Measurements from ENCODE around the gene UBE2L3. TPM values are rescaled to one million over a fixed set of nuclear protein-coding genes. Genes with fewer than 3 reads are reported as not detected.
"Not testable (repeated sequence)": the region's sequence is repeated elsewhere in the genome, so short reads cannot be mapped to it uniquely, and the experiment has no call there.

The UBE2L3 gene
- total and polyA plus RNA-seq, 5 donors: 38.8 to 63.6 (median 45.7) TPM

DNA sequence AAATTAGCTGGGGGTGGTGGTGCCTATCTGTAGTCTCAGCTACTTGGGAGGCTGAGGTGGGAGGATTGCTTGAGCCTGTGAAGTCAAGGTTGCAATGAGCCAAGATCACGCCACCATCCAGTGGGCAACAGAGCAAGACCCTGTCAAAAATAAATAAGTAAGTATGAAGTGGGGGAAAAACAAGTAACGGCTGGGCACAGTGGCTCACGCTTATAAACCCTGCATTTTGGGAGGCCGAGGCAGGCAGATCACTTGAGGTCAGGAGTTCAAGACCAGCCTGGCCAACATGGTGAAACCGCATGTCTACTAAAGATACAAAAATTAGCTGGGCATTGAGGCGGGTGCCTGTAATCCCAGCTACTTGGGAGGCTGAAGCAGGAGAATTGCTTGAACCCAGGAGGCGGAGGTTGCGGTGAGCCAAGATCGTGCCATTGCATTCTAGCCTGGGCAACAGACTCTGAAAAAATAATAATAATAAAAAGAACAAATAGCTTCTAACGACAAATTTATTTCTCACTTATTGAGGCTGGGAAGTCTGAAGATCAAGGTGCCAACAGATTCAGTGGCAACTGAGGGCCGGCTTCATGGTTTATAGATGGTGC, 42.1 kb downstream of the UBE2L3 start:
- 97% methylated on average over 11 of the region's 11 CpGs for WGBS
- H3K9me3 ChIP-seq (ENCODE audit: control insufficient read depth, low read length); H3K4me1 ChIP-seq (ENCODE audit: control insufficient read depth, insufficient read depth, low read length); ATAC-seq; intact Hi-C loops (cut with DNase I); DNase-seq; H3K27me3 ChIP-seq (ENCODE audit: control insufficient read depth, insufficient read depth); H3K4me3 ChIP-seq (ENCODE audit: low read length); H3K27ac ChIP-seq (ENCODE audit: low read length): not testable (repeated sequence)

- no peaks in the 10 kb centered on the region for H3K27me3 ChIP-seq (ENCODE audit: control insufficient read depth, insufficient read depth)
- H3K4me1 ChIP-seq (ENCODE audit: control insufficient read depth, insufficient read depth, low read length): peaks cover 4% of the 10 kb centered on the region
- no peaks in the 10 kb centered on the region for H3K9me3 ChIP-seq (ENCODE audit: control insufficient read depth, low read length)
- no peak overlapping the region for H3K27ac ChIP-seq (ENCODE audit: low read length)
- WGBS: 90% methylated on average over 4 of the region's 4 CpGs
- DNase-seq (peak in 1 of 3 donors; percentile 25), ATAC-seq (peak in 1 of 2 donors; percentile 15)
- H3K4me3 ChIP-seq (ENCODE audit: low read length): no peak overlapping the region
- intact Hi-C loops (cut with DNase I): no loop called here
Observed at GRCh38 chr22:21611210-21611977, 43.9 kb downstream of the UBE2L3 start.

DNA sequence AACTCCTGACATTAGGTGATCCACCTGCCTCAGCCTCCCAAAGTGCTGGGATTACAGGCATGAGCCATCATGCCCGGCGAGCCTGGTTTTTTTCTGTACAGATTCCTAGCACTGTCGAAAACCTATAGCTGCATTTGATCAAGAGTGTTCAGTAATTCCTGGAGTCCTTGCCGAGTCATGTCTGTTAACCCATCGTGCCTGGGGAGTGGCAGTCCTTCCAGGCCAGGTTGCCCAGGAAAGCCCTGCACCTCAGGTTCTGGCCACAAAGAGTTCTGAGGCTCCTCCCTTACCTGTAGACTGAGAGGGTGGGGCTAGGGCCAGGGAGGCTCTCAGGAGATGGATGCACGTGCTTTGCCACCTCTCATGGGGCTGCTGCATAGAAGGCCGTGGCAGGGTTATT, 45.3 kb downstream of the UBE2L3 start:
- Histone ChIP-seq H3K9me3 (ENCODE audit: control insufficient read depth, low read length) (no peaks in the 10 kb centered on the region), H3K4me1 (ENCODE audit: control insufficient read depth, insufficient read depth, low read length) (peaks cover 2% of the 10 kb centered on the region), H3K4me3 (ENCODE audit: low read length) (no peak overlapping the region), H3K27me3 (ENCODE audit: control insufficient read depth, insufficient read depth) (no peaks in the 10 kb centered on the region), H3K27ac (ENCODE audit: low read length) (no peak overlapping the region)
- ATAC-seq (no peak), DNase-seq (peak in 1 of 3 donors; percentile 10)
- WGBS: 90% methylated on average over 7 of the region's 7 CpGs
- intact Hi-C loops (cut with DNase I): no loop called here

DNA sequence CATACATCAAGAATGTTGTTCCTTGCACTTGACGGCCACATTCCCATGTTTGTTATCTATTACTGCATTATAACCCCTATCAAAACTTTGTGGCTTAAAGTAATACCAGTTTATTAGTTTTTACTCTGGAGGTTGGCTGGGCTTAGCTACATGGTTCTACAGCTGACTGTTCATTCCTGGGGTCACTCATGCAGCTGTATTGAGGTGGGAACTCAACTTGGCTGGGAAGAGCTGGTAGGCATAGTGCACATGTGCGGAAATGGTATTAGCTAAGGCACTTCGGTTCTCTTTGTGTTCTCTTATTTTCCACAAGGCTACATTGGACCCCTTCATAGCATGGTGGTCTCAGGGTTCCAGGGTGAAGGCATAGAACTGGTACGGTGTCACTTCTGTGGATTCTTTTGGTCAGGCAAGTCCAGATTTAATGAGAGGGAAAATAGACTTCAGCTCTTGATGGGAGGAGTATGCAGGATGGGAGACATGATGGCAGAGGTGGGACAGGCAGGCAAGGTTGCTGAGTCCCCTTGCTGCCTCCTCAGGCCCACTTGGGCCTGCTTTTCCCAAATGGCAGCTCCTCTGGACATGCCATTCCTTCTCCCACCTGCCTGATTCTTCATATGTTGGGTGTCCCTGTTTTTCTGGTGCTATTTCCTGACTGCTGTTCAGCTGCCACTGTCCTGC, 46.2 kb downstream of the UBE2L3 start:
- 93% methylated on average over 4 of the region's 4 CpGs for WGBS
- Histone ChIP-seq H3K27me3 (ENCODE audit: control insufficient read depth, insufficient read depth) (no peaks in the 10 kb centered on the region), H3K4me3 (ENCODE audit: low read length) (no peak overlapping the region), H3K9me3 (ENCODE audit: control insufficient read depth, low read length) (no peaks in the 10 kb centered on the region), H3K4me1 (ENCODE audit: control insufficient read depth, insufficient read depth, low read length) (peaks cover 2% of the 10 kb centered on the region), H3K27ac (ENCODE audit: low read length) (no peak overlapping the region)
- DNase-seq: no peak
- intact Hi-C loops (cut with DNase I): no loop called here
- ATAC-seq: no peak

DNA sequence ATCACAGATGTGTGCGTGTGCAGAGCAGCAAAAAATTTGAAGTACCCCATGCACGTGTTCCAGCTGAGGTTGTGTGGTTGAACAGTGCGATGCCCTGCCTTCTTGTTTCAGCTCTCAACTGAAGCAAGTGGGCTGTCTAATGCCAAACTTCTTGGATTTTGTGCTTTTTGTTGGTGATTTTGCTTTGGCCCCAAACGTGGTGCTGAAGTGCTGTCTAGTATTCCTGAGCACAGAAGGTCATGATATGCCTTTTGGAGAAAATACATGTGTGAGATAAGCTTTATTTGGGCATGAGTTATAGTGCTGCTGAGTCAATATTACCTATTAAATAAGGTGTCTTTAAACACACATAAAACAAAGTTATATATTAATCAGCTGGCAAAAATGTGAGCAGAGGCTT, 48.2 kb downstream of the UBE2L3 start:
- ATAC-seq (no peak), DNase-seq (no peak)
- no peaks in the 10 kb centered on the region for H3K9me3 ChIP-seq (ENCODE audit: control insufficient read depth, low read length)
- H3K27me3 ChIP-seq (ENCODE audit: control insufficient read depth, insufficient read depth): no peaks in the 10 kb centered on the region
- peaks cover 3% of the 10 kb centered on the region for H3K4me1 ChIP-seq (ENCODE audit: control insufficient read depth, insufficient read depth, low read length)
- 82% methylated on average over 4 of the region's 4 CpGs for WGBS
- H3K4me3 ChIP-seq (ENCODE audit: low read length): no peak overlapping the region
- H3K27ac ChIP-seq (ENCODE audit: low read length): no peak overlapping the region
- intact Hi-C loops (cut with DNase I): no loop called here

GRCh38 chr22:21617337-21617736, 49.8 kb downstream of the UBE2L3 start:
- H3K4me3 ChIP-seq (ENCODE audit: low read length); H3K27ac ChIP-seq (ENCODE audit: low read length); ATAC-seq; H3K27me3 ChIP-seq (ENCODE audit: control insufficient read depth, insufficient read depth); intact Hi-C loops (cut with DNase I); DNase-seq; H3K9me3 ChIP-seq (ENCODE audit: control insufficient read depth, low read length); H3K4me1 ChIP-seq (ENCODE audit: control insufficient read depth, insufficient read depth, low read length): not testable (repeated sequence)
- 96% methylated on average over 6 of the region's 6 CpGs for WGBS

- intact Hi-C loops (cut with DNase I): no loop called here
- Histone ChIP-seq H3K4me3 (ENCODE audit: low read length) (no peak overlapping the region), H3K27ac (ENCODE audit: low read length) (no peak overlapping the region), H3K4me1 (ENCODE audit: control insufficient read depth, insufficient read depth, low read length) (peaks cover 11% of the 10 kb centered on the region), H3K27me3 (ENCODE audit: control insufficient read depth, insufficient read depth) (no peaks in the 10 kb centered on the region), H3K9me3 (ENCODE audit: control insufficient read depth, low read length) (no peaks in the 10 kb centered on the region)
- no peak for ATAC-seq
- WGBS: 87% methylated on average over 3 of the region's 3 CpGs
- no peak for DNase-seq
Observed at GRCh38 chr22:21621025-21621424, 53.5 kb downstream of the UBE2L3 start.

DNA sequence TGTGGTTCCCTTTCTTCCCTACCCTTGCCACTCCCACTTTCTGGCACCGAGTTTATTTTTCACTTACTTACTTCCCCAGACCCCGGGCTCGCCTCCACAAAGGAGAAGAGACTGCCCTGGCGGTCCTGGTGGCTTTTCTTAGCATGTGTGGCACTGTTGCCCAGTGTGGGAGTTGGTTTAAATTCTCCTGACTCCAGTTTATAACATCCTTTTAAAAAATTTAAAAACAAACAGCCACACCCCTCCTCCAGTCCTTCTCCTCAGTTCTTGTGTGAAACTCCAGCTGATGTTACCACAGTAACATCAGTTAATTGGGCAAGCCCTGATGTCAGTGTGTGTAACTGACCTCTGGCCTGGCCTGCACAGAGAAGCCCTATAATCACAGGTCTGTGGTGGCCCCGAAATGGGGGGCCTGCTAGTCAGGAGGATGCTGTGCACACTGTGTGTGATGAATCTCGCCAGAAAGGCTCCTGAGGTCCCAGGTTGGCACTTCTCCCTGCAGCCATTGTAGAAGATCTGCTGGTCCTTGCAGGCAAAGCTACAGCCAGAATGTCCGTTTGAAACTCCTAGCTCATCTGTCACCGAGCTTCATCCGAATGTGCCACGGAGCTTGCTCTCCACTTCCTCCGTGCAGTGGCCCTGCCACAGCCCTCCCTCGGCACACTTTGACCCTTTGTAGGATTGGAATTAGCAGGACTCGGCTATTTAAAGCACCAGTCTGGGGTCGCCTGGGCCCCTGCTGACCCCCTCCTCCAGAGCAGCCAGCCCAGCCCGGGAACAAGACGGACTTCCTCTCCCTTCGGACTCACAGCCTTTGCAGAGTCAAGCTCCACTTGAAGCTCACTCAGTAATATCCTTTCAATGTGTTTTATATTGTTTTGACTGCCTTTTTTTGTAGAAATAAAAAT, 54.8 kb downstream of the UBE2L3 start:
- intact Hi-C loops (cut with DNase I): no loop called here
- H3K4me3 ChIP-seq (ENCODE audit: low read length): no peak overlapping the region
- no peaks in the 10 kb centered on the region for H3K9me3 ChIP-seq (ENCODE audit: control insufficient read depth, low read length)
- ATAC-seq: no peak
- WGBS: 69% methylated on average over 17 of the region's 17 CpGs
- no peak overlapping the region for H3K27ac ChIP-seq (ENCODE audit: low read length)
- DNase-seq: no peak
- H3K4me1 ChIP-seq (ENCODE audit: control insufficient read depth, insufficient read depth, low read length): peaks cover 11% of the 10 kb centered on the region
- no peaks in the 10 kb centered on the region for H3K27me3 ChIP-seq (ENCODE audit: control insufficient read depth, insufficient read depth)

DNA sequence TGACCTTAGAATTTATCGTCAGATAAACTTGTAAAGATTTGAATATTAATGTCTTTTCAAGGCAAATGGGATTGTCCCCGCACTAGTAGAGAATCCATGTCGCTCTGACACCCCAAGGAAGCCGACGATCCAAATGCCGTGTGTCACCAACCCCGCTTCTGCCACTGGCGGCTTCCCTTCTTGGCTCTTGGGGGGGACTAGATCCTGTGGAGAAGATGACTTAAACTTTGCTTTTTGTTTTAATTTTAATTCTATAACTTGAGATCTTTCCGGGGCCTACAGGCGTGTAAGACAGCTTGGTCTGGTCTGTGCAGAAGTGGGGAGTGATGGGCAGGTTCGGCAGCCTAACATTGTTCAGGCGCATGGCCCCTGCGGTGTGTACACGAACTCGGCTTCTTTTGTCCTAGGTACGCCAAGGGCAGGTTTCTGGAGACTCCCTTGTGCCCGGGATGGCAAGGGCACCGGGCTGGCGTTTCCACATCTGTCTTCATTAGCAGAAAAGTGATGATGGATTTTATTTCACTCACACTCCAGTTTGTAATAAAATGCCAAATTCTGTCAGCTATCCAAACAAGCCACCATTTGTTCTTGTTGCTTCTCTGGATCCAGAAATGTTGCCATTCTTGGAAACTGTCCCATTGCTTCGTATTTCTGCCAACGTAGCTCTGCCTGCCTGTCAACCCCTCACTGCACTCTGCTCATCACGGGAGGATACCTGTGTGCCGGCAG, 55.6 kb downstream of the UBE2L3 start:
- intact Hi-C loops (cut with DNase I): no loop called here
- Histone ChIP-seq H3K9me3 (ENCODE audit: control insufficient read depth, low read length) (no peaks in the 10 kb centered on the region), H3K27ac (ENCODE audit: low read length) (no peak overlapping the region), H3K4me3 (ENCODE audit: low read length) (no peak overlapping the region), H3K27me3 (ENCODE audit: control insufficient read depth, insufficient read depth) (no peaks in the 10 kb centered on the region), H3K4me1 (ENCODE audit: control insufficient read depth, insufficient read depth, low read length) (peaks cover 11% of the 10 kb centered on the region)
- 84% methylated on average over 23 of the region's 23 CpGs for WGBS
- ATAC-seq (no peak), DNase-seq (no peak)

DNA sequence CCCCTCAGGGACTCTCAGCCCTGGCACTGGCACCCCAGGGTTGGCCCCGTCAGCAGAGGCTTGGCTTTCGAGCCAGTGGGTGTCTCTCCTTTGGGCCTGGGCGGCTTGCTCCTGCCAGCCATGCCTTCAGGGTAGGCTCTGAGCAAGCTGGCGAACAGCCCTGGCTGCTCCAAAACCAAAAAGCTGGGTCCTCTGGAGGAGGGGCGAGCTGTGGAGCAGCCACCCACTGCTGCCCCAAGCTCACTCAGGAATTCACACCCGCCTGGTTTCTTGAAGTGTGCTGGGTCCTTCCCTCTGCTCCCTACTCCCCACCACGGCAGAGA, 56.1 kb downstream of the UBE2L3 start:
- ATAC-seq (peak in 1 of 2 donors; percentile 2), DNase-seq (no peak)
- intact Hi-C loops (cut with DNase I): no loop called here
- H3K27ac ChIP-seq (ENCODE audit: low read length): no peak overlapping the region
- no peaks in the 10 kb centered on the region for H3K27me3 ChIP-seq (ENCODE audit: control insufficient read depth, insufficient read depth)
- peaks cover 11% of the 10 kb centered on the region for H3K4me1 ChIP-seq (ENCODE audit: control insufficient read depth, insufficient read depth, low read length)
- no peaks in the 10 kb centered on the region for H3K9me3 ChIP-seq (ENCODE audit: control insufficient read depth, low read length)
- 74% methylated on average over 7 of the region's 7 CpGs for WGBS
- H3K4me3 ChIP-seq (ENCODE audit: low read length): no peak overlapping the region

Measured in right cardiac atrium (tissue), 5 donors.